HepG2 (cell line): ENCODE results near the gene CCDC167. TPM values are rescaled to one million over a fixed set of nuclear protein-coding genes. Genes with fewer than 3 reads are reported as not detected.

Source experiments
- ATAC-seq: fragments of 200-7000 bp; cut with Tn5 transposase; 3 replicates; pipeline ENCODE4 v1.9.1; 2020; ENCODE audit warnings: mild to moderate bottlenecking, moderate library complexity
- BruUV-seq: library from RNA; stranded (reverse); fragments of 400-500 nt; replicated peaks from 2 replicates; lab custom pipeline; 2021; lab: Mats Ljungman, UMichigan
- CTCF ChIA-PET: fragments of 300-600 bp; formaldehyde crosslinking; extraction: SDS; loops from one replicate; lab custom pipeline; 2021; ENCODE audit warnings: low total read pairs, inconsistent platforms, low intra/inter-chr PET ratio; lab: Yijun Ruan, JAX
- POLR2A ChIA-PET: fragments of 350-600 bp; sonication (Branson Sonifier 250); formaldehyde crosslinking; loops from one replicate; lab custom pipeline; 2020; ENCODE audit warnings: antibody characterized with exemption, inconsistent platforms; lab: Yijun Ruan, JAX
- DNase-seq: peaks from one replicate; pipeline ENCODE4 v3.0.0-alpha.2; 2015; ENCODE audit warnings: low spot score
- FAIRE-seq: peaks from 3 replicates; lab custom pipeline; 2011; peaks lifted over from hg19 to GRCh38; lab: Jason Lieb, UNC
- H2AFZ ChIP-seq: one replicate; pipeline ENCODE4 v1.6.1; 2011; ENCODE audit warnings: low read length, inconsistent platforms
- H3K27ac ChIP-seq: fragments of 300-600 bp; 3 replicates; pipeline ENCODE4 v1.8.0; 2011; ENCODE audit warnings: mixed run types, mild to moderate bottlenecking, mixed read lengths, low read length, inconsistent platforms; ENCODE audit not compliant: insufficient read depth; ENCODE audit errors: extremely low read length
- H3K27me3 ChIP-seq, 2 experiments: fragments of 200-600 bp in 1 of 2; 2 replicates in 1 of 2; 3 replicates in 1 of 2; pipeline versions ENCODE4 v1.6.0 to v1.8.0; 2011; ENCODE audit warnings: low read length in 2 of 2, mild to moderate bottlenecking in 2 of 2, moderate library complexity in 2 of 2, inconsistent platforms in 1 of 2; ENCODE audit not compliant: insufficient read depth in 2 of 2, control insufficient read depth in 1 of 2
- H3K36me3 ChIP-seq, 2 experiments: fragments of 200-600 bp in 1 of 2; replicated peaks in 1 of 2; 2 replicates in 1 of 2; 3 replicates in 1 of 2; pipeline versions ENCODE4 v1.5.1 to v1.8.0; 2011; ENCODE audit warnings: low read length in 2 of 2, inconsistent platforms in 1 of 2; ENCODE audit not compliant: insufficient read depth in 2 of 2, control insufficient read depth in 1 of 2
- H3K4me1 ChIP-seq: 2 replicates; pipeline ENCODE4 v1.5.1; 2012; ENCODE audit warnings: low read length, inconsistent platforms; ENCODE audit not compliant: insufficient read depth
- H3K4me2 ChIP-seq: 2 replicates; pipeline ENCODE4 v1.6.0; 2011; ENCODE audit warnings: low read depth, low read length, inconsistent platforms
- H3K4me3 ChIP-seq, 3 experiments: fragments of 200-600 bp in 1 of 3; sonication (generic), shearing (Covaris generic) in 1 of 3; replicated peaks in 1 of 3; 2 replicates each; pipeline ENCODE4 v1.5.1; 2011 to 2016; ENCODE audit warnings: low read length in 3 of 3, inconsistent platforms in 2 of 3, low read depth in 2 of 3, mild to moderate bottlenecking in 2 of 3, control low read depth in 1 of 3, mixed read lengths in 1 of 3; ENCODE audit not compliant: insufficient read depth in 1 of 3
- H3K79me2 ChIP-seq: one replicate; pipeline ENCODE4 v1.6.1; 2011; ENCODE audit warnings: low read length, inconsistent platforms; ENCODE audit not compliant: insufficient read depth
- H3K9ac ChIP-seq: 2 replicates; pipeline ENCODE4 v1.6.0; 2011; ENCODE audit warnings: mild to moderate bottlenecking, low read depth, low read length, inconsistent platforms; ENCODE audit not compliant: insufficient read depth
- H3K9me3 ChIP-seq: 2 replicates; pipeline ENCODE4 v1.5.1; 2012; ENCODE audit warnings: mild to moderate bottlenecking, low read length
- H4K20me1 ChIP-seq: 2 replicates; pipeline ENCODE4 v1.6.0; 2011; ENCODE audit warnings: inconsistent platforms, mild to moderate bottlenecking, low read length, moderate library complexity; ENCODE audit not compliant: insufficient read depth
- BORCS8-MEF2B ChIP-seq: sonication (generic); formaldehyde crosslinking; IDR thresholded peaks from 2 replicates; pipeline ENCODE4 v1.8.0; 2022; ENCODE audit warnings: mild to moderate bottlenecking, missing genetic modification reagents
- CREM ChIP-seq, 2 experiments: sonication (generic) in 1 of 2; formaldehyde crosslinking in 1 of 2; IDR thresholded peaks; 2 replicates each; pipeline versions ENCODE4 v1.4.0 to v1.6.1; 2016 to 2020; ENCODE audit warnings: antibody characterized with exemption in 1 of 2, mild to moderate bottlenecking in 1 of 2, missing genetic modification reagents in 1 of 2
- FOXP1 ChIP-seq, 2 experiments: fragments of 450-650 bp in 1 of 2; IDR thresholded peaks; 2 replicates each; pipeline ENCODE4 v1.6.1; 2017 to 2018; ENCODE audit warnings: antibody characterized with exemption in 1 of 2
- IKZF1 ChIP-seq: fragments of 450-650 bp; IDR thresholded peaks from 2 replicates; pipeline ENCODE4 v1.7.1; 2016
- LCORL ChIP-seq, 2 experiments: fragments of 450-650 bp in 1 of 2; sonication (generic) in 1 of 2; formaldehyde crosslinking in 1 of 2; IDR thresholded peaks; 2 replicates each; pipeline versions ENCODE4 v1.5.0 to v1.6.1; 2017 to 2020; ENCODE audit warnings: antibody characterized with exemption in 1 of 2, missing genetic modification reagents in 1 of 2
- MTF1 ChIP-seq: sonication (generic); formaldehyde crosslinking; IDR thresholded peaks from 2 replicates; pipeline ENCODE4 v1.5.0; 2020; ENCODE audit warnings: missing genetic modification reagents
- MXD1 ChIP-seq: sonication (generic); formaldehyde crosslinking; IDR thresholded peaks from 2 replicates; pipeline ENCODE4 v1.4.0; 2020; ENCODE audit warnings: mild to moderate bottlenecking, missing genetic modification reagents
- RBFOX2 ChIP-seq: fragments of 200-400 bp; formaldehyde crosslinking; IDR thresholded peaks from 2 replicates; pipeline ENCODE4 v1.6.1; 2017; ENCODE audit warnings: low read depth, mild to moderate bottlenecking, low read length
- SMAD9 ChIP-seq: sonication (generic); formaldehyde crosslinking; IDR thresholded peaks from 2 replicates; pipeline ENCODE4 v1.5.1; 2020; ENCODE audit warnings: mild to moderate bottlenecking, missing genetic modification reagents
- SNAPC2 ChIP-seq: sonication (generic); formaldehyde crosslinking; IDR thresholded peaks from 2 replicates; pipeline ENCODE4 v1.8.1; 2022; ENCODE audit warnings: mild to moderate bottlenecking, missing genetic modification reagents
- TCF7 ChIP-seq: sonication (generic); IDR thresholded peaks from 2 replicates; pipeline ENCODE4 v1.6.1; 2016; ENCODE audit warnings: antibody characterized with exemption, low read depth
- ZMYM3 ChIP-seq: sonication (generic); formaldehyde crosslinking; IDR thresholded peaks from 2 replicates; pipeline ENCODE4 v1.5.1; 2020; ENCODE audit warnings: mild to moderate bottlenecking, missing genetic modification reagents
- ZNF512B ChIP-seq: sonication (generic); formaldehyde crosslinking; IDR thresholded peaks from 2 replicates; pipeline ENCODE4 v1.5.1; 2020; ENCODE audit warnings: missing genetic modification reagents, mild to moderate bottlenecking, borderline replicate concordance
- ZNF546 ChIP-seq: sonication (generic); formaldehyde crosslinking; conservative IDR thresholded peaks from 2 replicates; pipeline ENCODE4 v1.8.1; 2023; ENCODE audit warnings: mild to moderate bottlenecking, missing genetic modification reagents
- WGBS: methylation state at CpG from one replicate; pipeline ENCODE4 v1.1.6; 2017; ENCODE audit warnings: low lambda C conversion rate; 5-methylcytosine and 5-hydroxymethylcytosine counted together
- in situ Hi-C: cut with HindIII; loops from 2 replicates; pipeline ENCODE4 v1.10.0; 2017; ENCODE audit warnings: low pct_unique_long_range_greater_than_20kb; ENCODE audit not compliant: extremely low pct_ligation_motif_present
- intact Hi-C: fragments of 100-400 bp; cut with micrococcal nuclease; formaldehyde crosslinking; loops from one replicate; pipeline ENCODE4 v1.10.0; 2022; ENCODE audit not compliant: unreplicated experiment
- polyA plus RNA-seq, 8 experiments: library from polyadenylated mRNA; depleted of rRNA in 3 of 8; stranded (reverse) in 7 of 8; unstranded in 1 of 8; fragments of >200 nt; fragmentation: Illumina TruSeq in 4 of 8; extraction: Trizol in 4 of 8; gene quantifications; 2 replicates each; pipeline versions ENCODE4 v1.2.1 to v1.2.3, GENCODE V29; 2011 to 2016; ENCODE audit warnings: low read depth in 4 of 8, missing spikeins in 1 of 8, mixed read lengths in 1 of 8; ENCODE audit not compliant: insufficient read depth in 1 of 8
- total RNA-seq, 5 experiments: library from RNA; depleted of rRNA; stranded (reverse); fragments of >200 nt; fragmentation: Illumina TruSeq; extraction: Trizol; gene quantifications; 2 replicates each; pipeline ENCODE4 v1.2.3, GENCODE V29; 2016; ENCODE audit warnings: low read depth in 1 of 5
- TF ChIP-seq, protein P1 (sequence below): sonication (generic); formaldehyde crosslinking; IDR thresholded peaks from 2 replicates; pipeline ENCODE4 v1.4.0; 2020; ENCODE audit warnings: missing genetic modification reagents, borderline replicate concordance

CCDC167 gene
- total and polyA plus RNA-seq, 2 of the 13 experiments (the other 11 are each of a cell fraction or from before 2014, with no cell fraction given), result 48.4 to 66.8 TPM

- TF ChIP-seq CREM (IDR thresholded peaks at IDR 0.05), result no peak
- TF ChIP-seq CREM (CRISPR knock-in tag; IDR thresholded peaks at IDR 0.05), result no peak
These were observed 12.8 kb upstream of the CCDC167 start (continued) for GRCh38 chr6:37512400-37513011.

DNA sequence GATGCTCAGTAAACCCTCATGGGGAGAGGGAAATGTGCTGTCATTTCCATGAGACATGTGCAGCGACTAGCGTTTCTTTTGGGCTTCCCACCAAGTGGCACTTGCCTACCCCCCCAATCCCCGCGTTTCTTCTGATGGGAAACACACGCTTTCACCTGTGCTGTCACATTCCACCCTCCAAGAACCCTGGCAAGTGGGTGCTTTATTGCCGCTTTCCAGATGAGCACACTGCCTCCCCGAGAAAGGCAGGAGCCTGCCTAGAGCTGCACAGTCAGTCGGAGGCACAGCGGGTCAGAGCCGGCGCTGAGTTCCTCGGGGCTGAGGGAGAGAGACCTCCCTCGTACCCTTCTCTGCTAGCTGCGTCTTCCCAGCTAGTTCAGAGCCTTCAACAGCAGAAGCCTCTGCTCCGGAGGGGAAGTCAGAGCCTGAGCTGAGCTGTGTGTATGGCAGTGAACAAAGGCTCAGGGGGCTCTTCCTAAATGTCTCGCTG is 12.3 kb upstream of the CCDC167 start:
- H3K36me3 ChIP-seq, result no peaks in the 10 kb centered on the region
- H2AFZ ChIP-seq, result no peak overlapping the region
- 55% methylated on average over 16 of the region's 16 CpGs for WGBS
- no peak overlapping the region for H3K4me3 ChIP-seq
- intact Hi-C loops, result no loop called here
- ATAC-seq (no peak), DNase-seq (no peak), FAIRE-seq (no peak)
- no TSS peak for BruUV-seq
- peaks cover 2 to 46% of the 10 kb centered on the region in 2 experiments for H3K27me3 ChIP-seq
- no peaks in the 10 kb centered on the region for H4K20me1 ChIP-seq
- peaks cover 31% of the 10 kb centered on the region for H3K4me1 ChIP-seq
- H3K9ac ChIP-seq, result no peak overlapping the region
- CTCF ChIA-PET, result no interaction called here
- POLR2A ChIA-PET, result no interaction called here
- H3K9me3 ChIP-seq, result no peaks in the 10 kb centered on the region
- in situ Hi-C loops, result no loop called here
- H3K27ac ChIP-seq, result no peak overlapping the region
- H3K4me2 ChIP-seq, result no peak overlapping the region
- H3K79me2 ChIP-seq, result no peaks in the 10 kb centered on the region
- TF ChIP-seq ZNF512B (CRISPR knock-in tag) (no peak), IKZF1 (no peak), ZNF546 (CRISPR knock-in tag) (no peak), SMAD9 (CRISPR knock-in tag) (no peak), TCF7 (no peak), MXD1 (CRISPR knock-in tag) (no peak), MTF1 (CRISPR knock-in tag) (no peak), RBFOX2 (no peak), FOXP1 (IDR thresholded peaks at IDR 0.05) (no peak), FOXP1 (CRISPR knock-in tag; IDR thresholded peaks at IDR 0.05) (no peak), SNAPC2 (CRISPR knock-in tag) (no peak), BORCS8-MEF2B (CRISPR knock-in tag) (no peak), LCORL (IDR thresholded peaks at IDR 0.05) (no peak), LCORL (CRISPR knock-in tag; IDR thresholded peaks at IDR 0.05) (no peak), ZMYM3 (CRISPR knock-in tag) (no peak)
- TF ChIP-seq, protein P1, sequence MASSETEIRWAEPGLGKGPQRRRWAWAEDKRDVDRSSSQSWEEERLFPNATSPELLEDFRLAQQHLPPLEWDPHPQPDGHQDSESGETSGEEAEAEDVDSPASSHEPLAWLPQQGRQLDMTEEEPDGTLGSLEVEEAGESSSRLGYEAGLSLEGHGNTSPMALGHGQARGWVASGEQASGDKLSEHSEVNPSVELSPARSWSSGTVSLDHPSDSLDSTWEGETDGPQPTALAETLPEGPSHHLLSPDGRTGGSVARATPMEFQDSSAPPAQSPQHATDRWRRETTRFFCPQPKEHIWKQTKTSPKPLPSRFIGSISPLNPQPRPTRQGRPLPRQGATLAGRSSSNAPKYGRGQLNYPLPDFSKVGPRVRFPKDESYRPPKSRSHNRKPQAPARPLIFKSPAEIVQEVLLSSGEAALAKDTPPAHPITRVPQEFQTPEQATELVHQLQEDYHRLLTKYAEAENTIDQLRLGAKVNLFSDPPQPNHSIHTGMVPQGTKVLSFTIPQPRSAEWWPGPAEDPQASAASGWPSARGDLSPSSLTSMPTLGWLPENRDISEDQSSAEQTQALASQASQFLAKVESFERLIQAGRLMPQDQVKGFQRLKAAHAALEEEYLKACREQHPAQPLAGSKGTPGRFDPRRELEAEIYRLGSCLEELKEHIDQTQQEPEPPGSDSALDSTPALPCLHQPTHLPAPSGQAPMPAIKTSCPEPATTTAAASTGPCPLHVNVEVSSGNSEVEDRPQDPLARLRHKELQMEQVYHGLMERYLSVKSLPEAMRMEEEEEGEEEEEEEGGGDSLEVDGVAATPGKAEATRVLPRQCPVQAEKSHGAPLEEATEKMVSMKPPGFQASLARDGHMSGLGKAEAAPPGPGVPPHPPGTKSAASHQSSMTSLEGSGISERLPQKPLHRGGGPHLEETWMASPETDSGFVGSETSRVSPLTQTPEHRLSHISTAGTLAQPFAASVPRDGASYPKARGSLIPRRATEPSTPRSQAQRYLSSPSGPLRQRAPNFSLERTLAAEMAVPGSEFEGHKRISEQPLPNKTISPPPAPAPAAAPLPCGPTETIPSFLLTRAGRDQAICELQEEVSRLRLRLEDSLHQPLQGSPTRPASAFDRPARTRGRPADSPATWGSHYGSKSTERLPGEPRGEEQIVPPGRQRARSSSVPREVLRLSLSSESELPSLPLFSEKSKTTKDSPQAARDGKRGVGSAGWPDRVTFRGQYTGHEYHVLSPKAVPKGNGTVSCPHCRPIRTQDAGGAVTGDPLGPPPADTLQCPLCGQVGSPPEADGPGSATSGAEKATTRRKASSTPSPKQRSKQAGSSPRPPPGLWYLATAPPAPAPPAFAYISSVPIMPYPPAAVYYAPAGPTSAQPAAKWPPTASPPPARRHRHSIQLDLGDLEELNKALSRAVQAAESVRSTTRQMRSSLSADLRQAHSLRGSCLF (CRISPR knock-in tag), result no peak
